HepG2 (cell line): ENCODE data around the gene IHH. TPM values are rescaled to one million over a fixed set of nuclear protein-coding genes. Genes with fewer than 3 reads are reported as not detected.
A peak's percentile ranks its signal among the peaks of the same experiment; 100 is the strongest.

Source experiments
- BHLHE40 ChIP-seq: IDR thresholded peaks from 2 replicates; pipeline ENCODE4 v1.6.1; 2011; ENCODE audit warnings: low read length, improper control_type of control experiment
- MED8 ChIP-seq: sonication (generic); formaldehyde crosslinking; IDR thresholded peaks from 2 replicates; pipeline ENCODE4 v1.8.1; 2023; ENCODE audit warnings: mild to moderate bottlenecking, missing genetic modification reagents; ENCODE audit not compliant: insufficient replicate concordance
- MXD4 ChIP-seq: IDR thresholded peaks from 2 replicates; pipeline ENCODE4 v1.6.1; 2016; ENCODE audit warnings: mild to moderate bottlenecking, missing biosample characterization, missing genetic modification reagents
- SOX6 ChIP-seq, 2 experiments: fragments of 450-650 bp in 1 of 2; sonication (generic) in 1 of 2; formaldehyde crosslinking in 1 of 2; IDR thresholded peaks; 2 replicates each; pipeline versions ENCODE4 v1.4.0 to v1.6.1; 2017 to 2020; ENCODE audit warnings: antibody characterized with exemption in 1 of 2, mild to moderate bottlenecking in 1 of 2, missing genetic modification reagents in 1 of 2
- ZNF180 ChIP-seq: sonication (generic); formaldehyde crosslinking; IDR thresholded peaks from 2 replicates; pipeline ENCODE4 v1.4.0; 2020; ENCODE audit warnings: low read depth, missing genetic modification reagents, borderline replicate concordance
- ZNF34 ChIP-seq: sonication (generic); formaldehyde crosslinking; IDR thresholded peaks from 2 replicates; pipeline ENCODE4 v1.4.0; 2020; ENCODE audit warnings: mild to moderate bottlenecking, missing genetic modification reagents, borderline replicate concordance
- ZNF513 ChIP-seq: sonication (generic); formaldehyde crosslinking; conservative IDR thresholded peaks from 2 replicates; pipeline ENCODE4 v1.5.0; 2020; ENCODE audit warnings: missing genetic modification reagents
- ZNF609 ChIP-seq: sonication (generic); formaldehyde crosslinking; IDR thresholded peaks from 2 replicates; pipeline ENCODE4 v1.4.0; 2020; ENCODE audit warnings: mild to moderate bottlenecking, missing genetic modification reagents, borderline replicate concordance
- ZNF761 ChIP-seq: sonication (generic); formaldehyde crosslinking; conservative IDR thresholded peaks from 2 replicates; pipeline ENCODE4 v1.4.0; 2020; ENCODE audit warnings: mild to moderate bottlenecking, missing genetic modification reagents
- ZNF768 ChIP-seq: sonication (generic); formaldehyde crosslinking; IDR thresholded peaks from 2 replicates; pipeline ENCODE4 v1.4.0; 2020; ENCODE audit warnings: missing genetic modification reagents
- ZXDC ChIP-seq: sonication (generic); formaldehyde crosslinking; IDR thresholded peaks from 2 replicates; pipeline ENCODE4 v1.5.0; 2020; ENCODE audit warnings: mild to moderate bottlenecking, missing genetic modification reagents
- polyA plus RNA-seq, 8 experiments: library from polyadenylated mRNA; depleted of rRNA in 3 of 8; stranded (reverse) in 7 of 8; unstranded in 1 of 8; fragments of >200 nt; fragmentation: Illumina TruSeq in 4 of 8; extraction: Trizol in 4 of 8; gene quantifications; 2 replicates each; pipeline versions ENCODE4 v1.2.1 to v1.2.3, GENCODE V29; 2011 to 2016; ENCODE audit warnings: low read depth in 4 of 8, missing spikeins in 1 of 8, mixed read lengths in 1 of 8; ENCODE audit not compliant: insufficient read depth in 1 of 8
- total RNA-seq, 5 experiments: library from RNA; depleted of rRNA; stranded (reverse); fragments of >200 nt; fragmentation: Illumina TruSeq; extraction: Trizol; gene quantifications; 2 replicates each; pipeline ENCODE4 v1.2.3, GENCODE V29; 2016; ENCODE audit warnings: low read depth in 1 of 5

The IHH gene
- total and polyA plus RNA-seq, 2 of the 13 experiments (the other 11 are each of a cell fraction or from before 2014, with no cell fraction given): 0.42 TPM; not detected in 1

- TF ChIP-seq ZXDC: no peak
- peak; percentile 6; the same call in 1 of the 2 replicates for TF ChIP-seq ZNF609 (CRISPR knock-in tag)
- no peak for TF ChIP-seq ZNF761 (CRISPR knock-in tag)
- no peak for TF ChIP-seq ZNF34 (CRISPR knock-in tag)
- TF ChIP-seq BHLHE40: no peak
- no peak for TF ChIP-seq MED8
- no peak for TF ChIP-seq ZNF180
- no peak for TF ChIP-seq MXD4
- no peak for TF ChIP-seq ZNF768 (CRISPR knock-in tag)
- TF ChIP-seq SOX6 (IDR thresholded peaks at IDR 0.05): no peak
- no peak for TF ChIP-seq SOX6 (CRISPR knock-in tag; IDR thresholded peaks at IDR 0.05)
- no peak for TF ChIP-seq ZNF513
Observed at GRCh38 chr2:219060821-219061791, at the start of gene IHH (continued).
